ENCODE results near the gene MKI67. TPM values are rescaled to one million over a fixed set of nuclear protein-coding genes. Genes with fewer than 3 reads are reported as not detected.

Gene MKI67
- polyA plus RNA-seq, 2 of the 4 experiments (the other 2 are of a cell fraction), result 33.8 to 51.7 TPM

- Histone ChIP-seq H3K9me3 (no peaks in the 10 kb centered on the region), H3K4me1 (no peaks in the 10 kb centered on the region), H3K4me2 (no peak overlapping the region), H3K4me3 (no peak overlapping the region), H3K27ac (no peak overlapping the region)
- no peak for FAIRE-seq
- no peak for DNase-seq (ENCODE audit: low read depth in 1 of 2, low spot score in 1 of 2)
- ChIA-PET CTCF (interaction anchor here (0.9 to 4.5 kb wide), 6 partner anchors 10 to 336 kb away, joined by 3 to 18 read pairs (median 3); no protein-coding TSS in a partner anchor), POLR2A (no interaction called here)
- TF ChIP-seq JUNB (IDR thresholded peaks at IDR 0.05) (no peak), ZFP36 (IDR thresholded peaks at IDR 0.05; ENCODE audit: borderline replicate concordance, partially characterized antibody) (no peak), HOXB13 (CRISPR knock-in tag; IDR thresholded peaks at IDR 0.05; ENCODE audit: low read depth) (no peak), CBX2 (IDR thresholded peaks at IDR 0.05; ENCODE audit: borderline replicate concordance, low read depth) (no peak), KDM5A (IDR thresholded peaks at IDR 0.05) (no peak), KDM1A (IDR thresholded peaks at IDR 0.05; ENCODE audit: low read depth) (no peak), HOXA7 (CRISPR knock-in tag; IDR thresholded peaks at IDR 0.05) (no peak), POLR2AphosphoS2 (conservative IDR thresholded peaks at IDR 0.05; ENCODE audit: low read length) (no peak), ZNF302 (CRISPR knock-in tag; IDR thresholded peaks at IDR 0.05) (no peak), CBX8 (IDR thresholded peaks at IDR 0.05) (no peak), RFX5 (IDR thresholded peaks at IDR 0.05) (no peak), HDAC2 (IDR thresholded peaks at IDR 0.05) (no peak), SMC3 (IDR thresholded peaks at IDR 0.05) (no peak), ZSCAN20 (CRISPR knock-in tag; IDR thresholded peaks at IDR 0.05) (no peak), RNF2 (IDR thresholded peaks at IDR 0.05; ENCODE audit: borderline replicate concordance, low read depth) (no peak), CHD2 (IDR thresholded peaks at IDR 0.05; ENCODE audit: low read length, partially characterized antibody) (no peak), PHF8 (IDR thresholded peaks at IDR 0.05; ENCODE audit: borderline replicate concordance, low read depth) (no peak), SREBF2 (IDR thresholded peaks at IDR 0.05) (no peak), NPAS2 (CRISPR knock-in tag; IDR thresholded peaks at IDR 0.05; ENCODE audit: borderline replicate concordance) (no peak)
- TF ChIP-seq, protein P1, sequence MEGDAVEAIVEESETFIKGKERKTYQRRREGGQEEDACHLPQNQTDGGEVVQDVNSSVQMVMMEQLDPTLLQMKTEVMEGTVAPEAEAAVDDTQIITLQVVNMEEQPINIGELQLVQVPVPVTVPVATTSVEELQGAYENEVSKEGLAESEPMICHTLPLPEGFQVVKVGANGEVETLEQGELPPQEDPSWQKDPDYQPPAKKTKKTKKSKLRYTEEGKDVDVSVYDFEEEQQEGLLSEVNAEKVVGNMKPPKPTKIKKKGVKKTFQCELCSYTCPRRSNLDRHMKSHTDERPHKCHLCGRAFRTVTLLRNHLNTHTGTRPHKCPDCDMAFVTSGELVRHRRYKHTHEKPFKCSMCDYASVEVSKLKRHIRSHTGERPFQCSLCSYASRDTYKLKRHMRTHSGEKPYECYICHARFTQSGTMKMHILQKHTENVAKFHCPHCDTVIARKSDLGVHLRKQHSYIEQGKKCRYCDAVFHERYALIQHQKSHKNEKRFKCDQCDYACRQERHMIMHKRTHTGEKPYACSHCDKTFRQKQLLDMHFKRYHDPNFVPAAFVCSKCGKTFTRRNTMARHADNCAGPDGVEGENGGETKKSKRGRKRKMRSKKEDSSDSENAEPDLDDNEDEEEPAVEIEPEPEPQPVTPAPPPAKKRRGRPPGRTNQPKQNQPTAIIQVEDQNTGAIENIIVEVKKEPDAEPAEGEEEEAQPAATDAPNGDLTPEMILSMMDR (IDR thresholded peaks at IDR 0.05), result no peak
- no peak for ATAC-seq
Observed at GRCh38 chr10:128050936-128051335, 75.3 kb downstream of the MKI67 start.

DNA sequence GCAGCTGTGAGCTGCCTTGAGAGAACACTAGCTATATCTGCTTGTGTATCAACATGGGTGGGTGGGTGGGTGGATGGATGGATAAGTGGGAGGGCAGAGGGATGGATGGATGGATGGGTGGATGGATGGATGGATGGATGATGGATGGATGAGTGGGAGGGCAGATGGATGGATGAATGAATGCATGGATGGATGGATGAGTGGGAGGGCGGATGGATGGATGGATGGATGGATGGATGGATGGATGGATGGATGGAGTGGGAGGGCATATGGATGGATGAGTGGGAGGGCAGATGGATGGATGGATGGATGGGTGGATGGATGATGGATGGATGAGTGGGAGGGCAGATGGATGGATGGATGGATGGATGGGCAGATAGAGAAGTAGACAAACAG lies 76.1 kb downstream of the MKI67 start:
- Histone ChIP-seq H3K27ac (no peak overlapping the region), H3K4me1 (no peaks in the 10 kb centered on the region), H3K4me2 (no peak overlapping the region), H3K9me3 (no peaks in the 10 kb centered on the region), H3K4me3 (no peak overlapping the region)
- TF ChIP-seq KDM1A (IDR thresholded peaks at IDR 0.05; ENCODE audit: low read depth) (no peak), REST (IDR thresholded peaks at IDR 0.05) (no peak), GATA3 (IDR thresholded peaks at IDR 0.05; ENCODE audit: borderline replicate concordance) (no peak), TFCP2L1 (CRISPR knock-in tag; IDR thresholded peaks at IDR 0.05) (no peak), FOXS1 (CRISPR knock-in tag; IDR thresholded peaks at IDR 0.05) (no peak), HOXA7 (CRISPR knock-in tag; IDR thresholded peaks at IDR 0.05) (no peak), ZFP36 (IDR thresholded peaks at IDR 0.05; ENCODE audit: borderline replicate concordance, partially characterized antibody) (no peak), ZNF302 (CRISPR knock-in tag; IDR thresholded peaks at IDR 0.05) (no peak), HEYL (CRISPR knock-in tag; IDR thresholded peaks at IDR 0.05) (no peak), RARB (CRISPR knock-in tag; IDR thresholded peaks at IDR 0.05) (no peak), CBX2 (IDR thresholded peaks at IDR 0.05; ENCODE audit: borderline replicate concordance, low read depth) (no peak), CHD4 (IDR thresholded peaks at IDR 0.05; ENCODE audit: borderline replicate concordance) (no peak), CEBPB (IDR thresholded peaks at IDR 0.05) (no peak), BCL3 (IDR thresholded peaks at IDR 0.05) (no peak), ESRRA (IDR thresholded peaks at IDR 0.05; ENCODE audit: borderline replicate concordance, low read length) (no peak), PHF8 (IDR thresholded peaks at IDR 0.05; ENCODE audit: borderline replicate concordance, low read depth) (no peak)
- TF ChIP-seq, protein P1 (IDR thresholded peaks at IDR 0.05), result no peak
- ATAC-seq (no peak), DNase-seq (ENCODE audit: low read depth in 1 of 2, low spot score in 1 of 2) (no peak), FAIRE-seq (no peak)
- ChIA-PET CTCF (interaction anchor here (1.4 to 1.7 kb wide), 2 partner anchors 11 to 28 kb away, joined by 3 to 4 read pairs; no protein-coding TSS in a partner anchor), POLR2A (no interaction called here)
- WGBS (ENCODE audit: missing lambda C conversion rate), result 40% methylated on average over 1 of the region's 1 CpG
